ENCODE results near the gene GIPC2. TPM values are rescaled to one million over a fixed set of nuclear protein-coding genes. Genes with fewer than 3 reads are reported as not detected.

Gene GIPC2, protein sequence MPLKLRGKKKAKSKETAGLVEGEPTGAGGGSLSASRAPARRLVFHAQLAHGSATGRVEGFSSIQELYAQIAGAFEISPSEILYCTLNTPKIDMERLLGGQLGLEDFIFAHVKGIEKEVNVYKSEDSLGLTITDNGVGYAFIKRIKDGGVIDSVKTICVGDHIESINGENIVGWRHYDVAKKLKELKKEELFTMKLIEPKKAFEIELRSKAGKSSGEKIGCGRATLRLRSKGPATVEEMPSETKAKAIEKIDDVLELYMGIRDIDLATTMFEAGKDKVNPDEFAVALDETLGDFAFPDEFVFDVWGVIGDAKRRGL
- total RNA-seq (2012; rRNA removed) (0.18 and 0.28 TPM in 2 replicates), polyA plus RNA-seq (2012; rRNA removed) (0.06 and 0.07 TPM in 2 replicates), Bru-seq, nascent RNA (percentile 18 among the genes with signal in this experiment), BruChase-seq, experiment 1, labeled RNA remaining after a 6-hour chase (percentile 16 among the genes with signal in this experiment), BruChase-seq, experiment 2, labeled RNA remaining after a 2-hour chase (percentile 15 among the genes with signal in this experiment)
- 0.01 and 0.04 TPM in 2 replicates for polyA plus RNA-seq (2012; cell fraction: cytosol; rRNA removed)
- not detected in 2 replicates for polyA plus RNA-seq (2012; cell fraction: nucleus; rRNA removed; ENCODE audit: low replicate concordance)
- long read RNA-seq, partial matches to known transcripts = 0 of 4 reads
- long read RNA-seq, other reads (novel, unspliced or antisense) = 4 of 4 reads

DNA sequence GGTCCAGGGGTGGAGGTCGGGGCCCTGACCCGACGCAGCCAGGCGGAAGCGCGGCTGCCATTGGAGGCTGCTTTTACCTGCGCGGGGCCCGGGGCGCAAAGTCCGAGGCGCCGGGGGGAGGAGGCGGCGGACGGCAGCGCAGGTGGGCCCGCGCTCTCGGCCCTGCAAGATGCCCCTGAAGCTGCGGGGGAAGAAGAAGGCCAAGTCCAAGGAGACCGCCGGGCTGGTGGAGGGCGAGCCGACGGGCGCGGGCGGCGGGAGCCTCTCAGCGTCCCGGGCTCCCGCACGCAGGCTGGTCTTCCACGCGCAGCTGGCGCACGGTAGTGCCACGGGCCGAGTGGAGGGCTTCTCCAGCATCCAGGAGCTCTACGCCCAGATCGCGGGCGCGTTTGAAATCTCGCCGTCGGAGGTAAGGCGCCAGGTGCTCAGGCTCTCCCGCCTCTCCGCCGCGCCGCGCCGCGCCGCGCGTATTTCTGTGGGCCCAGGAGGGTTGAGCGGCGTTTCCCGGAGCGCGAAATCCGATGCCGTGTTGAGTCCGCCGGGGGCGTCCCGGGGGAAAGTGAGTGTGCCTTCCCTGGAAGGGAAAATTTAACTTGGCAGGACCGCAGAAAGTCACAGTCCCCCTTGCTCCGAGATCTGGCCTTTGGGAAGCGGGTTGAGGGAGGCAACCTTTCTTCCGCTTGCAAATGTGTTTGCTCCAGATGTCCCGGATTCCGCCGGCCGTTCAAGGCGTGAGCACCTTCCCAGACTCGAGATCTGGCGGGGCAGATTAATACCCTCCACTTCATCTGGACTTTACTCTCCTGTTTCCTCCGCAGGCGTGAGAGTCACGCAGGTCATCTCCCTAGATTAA lies at the start of gene GIPC2:
TSS of gene GIPC2 (plus strand) at position 41 of the 853 bp plus-strand sequence. CDS start at position 170, 129 bp downstream.
- no peak within 1 kb of the TSS for H4K5ac ChIP-seq (ENCODE audit: low read depth, low read length)
- POLR2A ChIA-PET (ENCODE audit: unreplicated experiment) = no interaction called here
- no peak within 1 kb of the TSS for H2BK5ac ChIP-seq (ENCODE audit: low read depth, low read length, poor library complexity, severe bottlenecking)
- BruUV-seq (replicated peaks) = no TSS peak
- 0 out of 2 replicates have a peak within 1 kb of the TSS, but pooled peaks have one; percentile 12 for H3K9ac ChIP-seq (ENCODE audit: low read depth, low read length)
- H3K18ac ChIP-seq (ENCODE audit: low read depth, low read length) = no peak within 1 kb of the TSS
- no peak within 1 kb of the TSS for H3K14ac ChIP-seq (replicated peaks; ENCODE audit: low read depth, low read length)
- CTCF ChIA-PET = no interaction called here
- H3K9me3 ChIP-seq (ENCODE audit: control insufficient read depth, insufficient read depth, low read length) = 0 out of 2 replicates have a peak, but pooled peaks cover 3% of the 10 kb centered on the region
- intact Hi-C loops (cut with micrococcal nuclease) (no loop called here), in situ Hi-C loops (cut with MboI; ENCODE audit: low sequenced_read_pairs) (no loop called here), dilution Hi-C loops (cut with HindIII; ENCODE audit: low sequenced_read_pairs, unreplicated experiment) (no loop called here)
- H3K27ac ChIP-seq (ENCODE audit: insufficient read depth, low read length) = no peak within 1 kb of the TSS
- no peak within 1 kb of the TSS for H3K56ac ChIP-seq (ENCODE audit: extremely low read depth, insufficient read depth, low read length)
- H3K4ac ChIP-seq (ENCODE audit: low read depth, low read length) = no peak within 1 kb of the TSS
- WGBS, 2 experiments (ENCODE audit: extremely low coverage in 2 of 2, insufficient read length in 1 of 2) = 10% methylated on average over 32 of the region's 85 CpGs; no CpG with 5 or more reads in 1 of the 2 experiments
- peak; percentile 18 for DNase-seq
- H3K4me1 ChIP-seq (ENCODE audit: control insufficient read depth, insufficient read depth, low read length) = no peaks in the 10 kb centered on the region
- peak within 1 kb of the TSS; percentile 68 for H2AFZ ChIP-seq (replicated peaks; ENCODE audit: low read length, poor library complexity)
- H3K36me3 ChIP-seq (ENCODE audit: control insufficient read depth, insufficient read depth, low read length) = no peaks in the 10 kb centered on the region
- ATAC-seq (ENCODE audit: low read depth) = peak; percentile 60
- H4K20me1 ChIP-seq (ENCODE audit: insufficient read depth, low read length) = no peaks in the 10 kb centered on the region
- peak within 1 kb of the TSS; percentile 43 for H3K4me3 ChIP-seq (ENCODE audit: insufficient read depth, low read depth, low read length)
- H2BK120ac ChIP-seq (ENCODE audit: low read depth, low read length) = no peak within 1 kb of the TSS
- H4K91ac ChIP-seq (ENCODE audit: insufficient read depth, low read depth, low read length) = no peak within 1 kb of the TSS
- H3K9me1 ChIP-seq (ENCODE audit: insufficient read depth, low read length) = no peaks in the 10 kb centered on the region
- no peaks in the 10 kb centered on the region for H3K79me1 ChIP-seq (ENCODE audit: low read depth in 1 of 2, low read length in 2 of 2)
- H3K4me2 ChIP-seq (ENCODE audit: low read depth, low read length) = peak within 1 kb of the TSS; percentile 80
- no peak within 1 kb of the TSS for H2BK20ac ChIP-seq (ENCODE audit: low read depth, low read length)
- H3K27me3 ChIP-seq (ENCODE audit: control insufficient read depth, insufficient read depth, low read length) = peaks cover 23% of the 10 kb centered on the region
- H2AK9ac ChIP-seq (replicated peaks; ENCODE audit: low read depth, low read length, poor library complexity) = peak within 1 kb of the TSS; percentile 31
- H2AK5ac ChIP-seq (ENCODE audit: low read depth, low read length) = no peak within 1 kb of the TSS
- no peak within 1 kb of the TSS for H2BK15ac ChIP-seq (ENCODE audit: low read depth, low read length)
- peak within 1 kb of the TSS; percentile 5; the same call in 1 of the 2 replicates for H3K23ac ChIP-seq (ENCODE audit: low read depth, low read length)
- H4K8ac ChIP-seq (ENCODE audit: low read depth in 2 of 2, low read length in 2 of 2) = no peak within 1 kb of the TSS
- no peak for TF ChIP-seq RCOR1 (IDR thresholded peaks at IDR 0.05; ENCODE audit: insufficient replicate concordance, low read length)
- TF ChIP-seq, protein P1, sequence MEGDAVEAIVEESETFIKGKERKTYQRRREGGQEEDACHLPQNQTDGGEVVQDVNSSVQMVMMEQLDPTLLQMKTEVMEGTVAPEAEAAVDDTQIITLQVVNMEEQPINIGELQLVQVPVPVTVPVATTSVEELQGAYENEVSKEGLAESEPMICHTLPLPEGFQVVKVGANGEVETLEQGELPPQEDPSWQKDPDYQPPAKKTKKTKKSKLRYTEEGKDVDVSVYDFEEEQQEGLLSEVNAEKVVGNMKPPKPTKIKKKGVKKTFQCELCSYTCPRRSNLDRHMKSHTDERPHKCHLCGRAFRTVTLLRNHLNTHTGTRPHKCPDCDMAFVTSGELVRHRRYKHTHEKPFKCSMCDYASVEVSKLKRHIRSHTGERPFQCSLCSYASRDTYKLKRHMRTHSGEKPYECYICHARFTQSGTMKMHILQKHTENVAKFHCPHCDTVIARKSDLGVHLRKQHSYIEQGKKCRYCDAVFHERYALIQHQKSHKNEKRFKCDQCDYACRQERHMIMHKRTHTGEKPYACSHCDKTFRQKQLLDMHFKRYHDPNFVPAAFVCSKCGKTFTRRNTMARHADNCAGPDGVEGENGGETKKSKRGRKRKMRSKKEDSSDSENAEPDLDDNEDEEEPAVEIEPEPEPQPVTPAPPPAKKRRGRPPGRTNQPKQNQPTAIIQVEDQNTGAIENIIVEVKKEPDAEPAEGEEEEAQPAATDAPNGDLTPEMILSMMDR (conservative IDR thresholded peaks at IDR 0.05; ENCODE audit: low read depth, low read length) = no peak
- TF ChIP-seq, protein P2, sequence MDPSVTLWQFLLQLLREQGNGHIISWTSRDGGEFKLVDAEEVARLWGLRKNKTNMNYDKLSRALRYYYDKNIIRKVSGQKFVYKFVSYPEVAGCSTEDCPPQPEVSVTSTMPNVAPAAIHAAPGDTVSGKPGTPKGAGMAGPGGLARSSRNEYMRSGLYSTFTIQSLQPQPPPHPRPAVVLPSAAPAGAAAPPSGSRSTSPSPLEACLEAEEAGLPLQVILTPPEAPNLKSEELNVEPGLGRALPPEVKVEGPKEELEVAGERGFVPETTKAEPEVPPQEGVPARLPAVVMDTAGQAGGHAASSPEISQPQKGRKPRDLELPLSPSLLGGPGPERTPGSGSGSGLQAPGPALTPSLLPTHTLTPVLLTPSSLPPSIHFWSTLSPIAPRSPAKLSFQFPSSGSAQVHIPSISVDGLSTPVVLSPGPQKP (IDR thresholded peaks at IDR 0.05; ENCODE audit: borderline replicate concordance, low read depth, low read length) = no peak
- TF ChIP-seq, protein P3, sequence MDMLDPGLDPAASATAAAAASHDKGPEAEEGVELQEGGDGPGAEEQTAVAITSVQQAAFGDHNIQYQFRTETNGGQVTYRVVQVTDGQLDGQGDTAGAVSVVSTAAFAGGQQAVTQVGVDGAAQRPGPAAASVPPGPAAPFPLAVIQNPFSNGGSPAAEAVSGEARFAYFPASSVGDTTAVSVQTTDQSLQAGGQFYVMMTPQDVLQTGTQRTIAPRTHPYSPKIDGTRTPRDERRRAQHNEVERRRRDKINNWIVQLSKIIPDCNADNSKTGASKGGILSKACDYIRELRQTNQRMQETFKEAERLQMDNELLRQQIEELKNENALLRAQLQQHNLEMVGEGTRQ (IDR thresholded peaks at IDR 0.05; ENCODE audit: low read depth, low read length) = no peak
- no peak for TF ChIP-seq MXI1 (IDR thresholded peaks at IDR 0.05; ENCODE audit: borderline replicate concordance, low read depth, low read length)
- no peak for TF ChIP-seq RAD21 (IDR thresholded peaks at IDR 0.05; ENCODE audit: low read length)
- TF ChIP-seq MAFK (IDR thresholded peaks at IDR 0.05; ENCODE audit: low read depth, low read length) = no peak
- TF ChIP-seq SMC3 (IDR thresholded peaks at IDR 0.05; ENCODE audit: low read depth, low read length) = no peak
- TF ChIP-seq MAZ (IDR thresholded peaks at IDR 0.05; ENCODE audit: borderline replicate concordance, low read depth, low read length) = no peak
- no peak for TF ChIP-seq RFX5 (IDR thresholded peaks at IDR 0.05; ENCODE audit: low read depth, low read length)

Measured in IMR-90 (cell line).